NCI-H1417 treated with DMSO at 0.1 percent for 48 hours (cell line): Measurements from ENCODE around the gene TMCO4.
"Not testable (repeated sequence)": the region's sequence is repeated elsewhere in the genome, so short reads cannot be mapped to it uniquely, and the experiment has no call there.

Experiments used
- DNase-seq: peaks from one replicate; lab custom pipeline; 2025; lab: John Stamatoyannopoulos, UW

The TMCO4 gene

GRCh38 chr1:19812875-19813642 is 13.3 kb upstream of the TMCO4 start:
- DNase-seq = no peak

- no peak for DNase-seq
These were observed 11.6 kb upstream of the TMCO4 start for GRCh38 chr1:19811206-19811851.

GRCh38 chr1:19809044-19809750 is 9.5 kb upstream of the TMCO4 start:
- DNase-seq = no peak

- no peak for DNase-seq
These were observed 8.6 kb upstream of the TMCO4 start for GRCh38 chr1:19808351-19808750.

GRCh38 chr1:19804831-19805251 is 5.1 kb upstream of the TMCO4 start:
- DNase-seq = no peak

GRCh38 chr1:19802269-19802668 is 2.6 kb upstream of the TMCO4 start:
- DNase-seq = no peak

GRCh38 chr1:19800076-19800804 is 524 bp upstream of the TMCO4 start:
- peak; percentile 6 for DNase-seq

- no peak for DNase-seq
These were observed 1.1 kb downstream of the TMCO4 start for GRCh38 chr1:19798486-19799229.

GRCh38 chr1:19797827-19798226 is 1.9 kb downstream of the TMCO4 start:
- no peak for DNase-seq

- DNase-seq = no peak
These were observed 5.1 kb downstream of the TMCO4 start for GRCh38 chr1:19794583-19794982.

GRCh38 chr1:19793360-19794046 is 6.2 kb downstream of the TMCO4 start:
- DNase-seq = no peak

- no peak for DNase-seq
These were observed 7.3 kb downstream of the TMCO4 start for GRCh38 chr1:19792237-19793002.

- DNase-seq = not testable (repeated sequence)
These were observed 9.4 kb downstream of the TMCO4 start for GRCh38 chr1:19790061-19790975.

GRCh38 chr1:19786988-19787423 is 12.7 kb downstream of the TMCO4 start:
- no peak for DNase-seq

GRCh38 chr1:19785660-19786059 is 14.1 kb downstream of the TMCO4 start:
- DNase-seq = no peak

- no peak for DNase-seq
These were observed 19.3 kb downstream of the TMCO4 start for GRCh38 chr1:19780267-19780877.

GRCh38 chr1:19776933-19777332 is 22.8 kb downstream of the TMCO4 start:
- no peak for DNase-seq

GRCh38 chr1:19776287-19776686 is 23.4 kb downstream of the TMCO4 start:
- no peak for DNase-seq

- no peak for DNase-seq
These were observed 23.9 kb downstream of the TMCO4 start for GRCh38 chr1:19775831-19776230.
